Loucy (cell line): ENCODE measurements around the gene AP1M1.
A peak's percentile ranks its signal among the peaks of the same experiment; 100 is the strongest.

Experiments used
- H2AFZ ChIP-seq: fragments of 200-600 bp; sonication (generic); 2 replicates; pipeline ENCODE4 v1.6.0; 2016; ENCODE audit warnings: antibody characterized with exemption, mild to moderate bottlenecking, low read length, moderate library complexity
- H3F3A ChIP-seq: fragments of 200-600 bp; 2 replicates; pipeline ENCODE4 v1.6.0; 2016; ENCODE audit warnings: antibody characterized with exemption, low read depth, mild to moderate bottlenecking
- H3K27me3 ChIP-seq: fragments of 200-600 bp; sonication (generic); 2 replicates; pipeline ENCODE4 v1.6.1; 2014; ENCODE audit warnings: low read length, mild to moderate bottlenecking; ENCODE audit not compliant: insufficient read depth, poor library complexity, severe bottlenecking
- H3K36me3 ChIP-seq: fragments of 200-600 bp; sonication (generic); 2 replicates; pipeline ENCODE4 v1.6.1; 2016; ENCODE audit warnings: low read length; ENCODE audit not compliant: insufficient read depth
- H3K4me1 ChIP-seq: fragments of 200-600 bp; sonication (generic); 2 replicates; pipeline ENCODE4 v1.5.1; 2014; ENCODE audit warnings: low read length, mild to moderate bottlenecking; ENCODE audit not compliant: insufficient read depth, poor library complexity, severe bottlenecking
- H3K4me2 ChIP-seq: fragments of 200-600 bp; sonication (generic); 2 replicates; pipeline ENCODE4 v1.6.0; 2014; ENCODE audit warnings: antibody characterized with exemption, low read length, low read depth, mild to moderate bottlenecking; ENCODE audit not compliant: poor library complexity, severe bottlenecking
- H3K4me3 ChIP-seq: fragments of 200-600 bp; sonication (generic); 2 replicates; pipeline ENCODE4 v1.5.1; 2014; ENCODE audit warnings: low read length, mild to moderate bottlenecking, mixed read lengths; ENCODE audit not compliant: poor library complexity, severe bottlenecking
- H3K79me2 ChIP-seq: fragments of 200-600 bp; sonication (generic); 2 replicates; pipeline ENCODE4 v1.6.1; 2014; ENCODE audit warnings: low read length; ENCODE audit not compliant: insufficient read depth
- H3K9ac ChIP-seq: fragments of 200-600 bp; sonication (generic); 2 replicates; pipeline ENCODE4 v1.6.0; 2014; ENCODE audit warnings: mild to moderate bottlenecking, low read depth, low read length, moderate library complexity; ENCODE audit not compliant: poor library complexity, severe bottlenecking
- H3K9me2 ChIP-seq: fragments of 200-600 bp; sonication (generic); replicated peaks from 2 replicates; pipeline ENCODE4 v1.6.1; 2016; ENCODE audit warnings: low read depth, low read length, mixed read lengths
- H3K9me3 ChIP-seq: fragments of 200-600 bp; sonication (generic); 2 replicates; pipeline ENCODE4 v1.6.1; 2014; ENCODE audit warnings: mild to moderate bottlenecking, antibody characterized with exemption, low read length, low read depth; ENCODE audit not compliant: insufficient read depth
- H4K20me1 ChIP-seq: fragments of 200-600 bp; sonication (generic); 2 replicates; pipeline ENCODE4 v1.6.0; 2014; ENCODE audit warnings: antibody characterized with exemption, low read length, mild to moderate bottlenecking; ENCODE audit not compliant: insufficient read depth, poor library complexity, severe bottlenecking
- CTCF ChIP-seq: fragments of 200-600 bp; sonication (generic); conservative IDR thresholded peaks from 2 replicates; pipeline ENCODE4 v1.5.1; 2014; ENCODE audit warnings: mild to moderate bottlenecking, antibody characterized with exemption, low read length
- EZH2phosphoT487 ChIP-seq: fragments of 200-600 bp; IDR thresholded peaks from 2 replicates; pipeline ENCODE4 v1.6.1; 2018; ENCODE audit warnings: antibody characterized with exemption, mild to moderate bottlenecking, moderate library complexity, borderline replicate concordance

Gene AP1M1

GRCh38 chr19:16244091-16244490, 46.4 kb downstream of the AP1M1 start:
- Histone ChIP-seq H3K4me3 (no peak overlapping the region), H3K79me2 (no peaks in the 10 kb centered on the region), H2AFZ (no peak overlapping the region), H3K36me3 (no peaks in the 10 kb centered on the region), H3K9me3 (no peaks in the 10 kb centered on the region), H3K27me3 (no peaks in the 10 kb centered on the region), H3F3A (no peaks in the 10 kb centered on the region), H4K20me1 (no peaks in the 10 kb centered on the region), H3K4me1 (no peaks in the 10 kb centered on the region), H3K4me2 (no peak overlapping the region), H3K9me2 (no peaks in the 10 kb centered on the region), H3K9ac (no peak overlapping the region)
- no peak for TF ChIP-seq CTCF
- no peak for TF ChIP-seq EZH2phosphoT487

GRCh38 chr19:16247353-16248182, 49.9 kb downstream of the AP1M1 start:
- H3K9me3 ChIP-seq, result no peaks in the 10 kb centered on the region
- H3K9ac ChIP-seq, result no peak overlapping the region
- no peak overlapping the region for H3K4me3 ChIP-seq
- no peaks in the 10 kb centered on the region for H3K4me1 ChIP-seq
- no peaks in the 10 kb centered on the region for H3K9me2 ChIP-seq
- H3F3A ChIP-seq, result no peaks in the 10 kb centered on the region
- no peak overlapping the region for H2AFZ ChIP-seq
- H3K79me2 ChIP-seq, result no peaks in the 10 kb centered on the region
- H3K36me3 ChIP-seq, result no peaks in the 10 kb centered on the region
- no peak overlapping the region for H3K4me2 ChIP-seq
- no peaks in the 10 kb centered on the region for H4K20me1 ChIP-seq
- H3K27me3 ChIP-seq, result no peaks in the 10 kb centered on the region
- TF ChIP-seq CTCF (peak; percentile 98), EZH2phosphoT487 (no peak)

GRCh38 chr19:16248380-16249023, 50.8 kb downstream of the AP1M1 start:
- Histone ChIP-seq H3K79me2 (no peaks in the 10 kb centered on the region), H3K9me3 (no peaks in the 10 kb centered on the region), H3K9me2 (no peaks in the 10 kb centered on the region), H3F3A (no peaks in the 10 kb centered on the region), H4K20me1 (no peaks in the 10 kb centered on the region), H3K4me1 (no peaks in the 10 kb centered on the region), H2AFZ (no peak overlapping the region), H3K36me3 (no peaks in the 10 kb centered on the region), H3K4me2 (no peak overlapping the region), H3K27me3 (no peaks in the 10 kb centered on the region), H3K9ac (no peak overlapping the region), H3K4me3 (no peak overlapping the region)
- TF ChIP-seq EZH2phosphoT487 (no peak), CTCF (no peak)
